Gastrocnemius medialis (tissue), 4 donors: ENCODE results near the gene ALG14.

Experiments used
- CTCF ChIP-seq, 5 experiments: fragments of 450-650 bp in 3 of 5; fragments of 200-600 bp in 2 of 5; sonication (generic) in 2 of 5; IDR thresholded peaks in 4 of 5; conservative IDR thresholded peaks in 1 of 5; 1 replicate in 4 of 5; 2 replicates in 1 of 5; pipeline ENCODE4 v1.5.1; 2016 to 2019; ENCODE audit warnings: antibody characterized with exemption in 5 of 5, mild to moderate bottlenecking in 3 of 5, moderate library complexity in 3 of 5
- POLR2A ChIP-seq, 2 donors: fragments of 450-650 bp; IDR thresholded peaks; one replicate each; pipeline ENCODE4 v1.6.1; 2017; ENCODE audit warnings: antibody characterized with exemption in 2 of 2, mild to moderate bottlenecking in 2 of 2, moderate library complexity in 2 of 2

DNA sequence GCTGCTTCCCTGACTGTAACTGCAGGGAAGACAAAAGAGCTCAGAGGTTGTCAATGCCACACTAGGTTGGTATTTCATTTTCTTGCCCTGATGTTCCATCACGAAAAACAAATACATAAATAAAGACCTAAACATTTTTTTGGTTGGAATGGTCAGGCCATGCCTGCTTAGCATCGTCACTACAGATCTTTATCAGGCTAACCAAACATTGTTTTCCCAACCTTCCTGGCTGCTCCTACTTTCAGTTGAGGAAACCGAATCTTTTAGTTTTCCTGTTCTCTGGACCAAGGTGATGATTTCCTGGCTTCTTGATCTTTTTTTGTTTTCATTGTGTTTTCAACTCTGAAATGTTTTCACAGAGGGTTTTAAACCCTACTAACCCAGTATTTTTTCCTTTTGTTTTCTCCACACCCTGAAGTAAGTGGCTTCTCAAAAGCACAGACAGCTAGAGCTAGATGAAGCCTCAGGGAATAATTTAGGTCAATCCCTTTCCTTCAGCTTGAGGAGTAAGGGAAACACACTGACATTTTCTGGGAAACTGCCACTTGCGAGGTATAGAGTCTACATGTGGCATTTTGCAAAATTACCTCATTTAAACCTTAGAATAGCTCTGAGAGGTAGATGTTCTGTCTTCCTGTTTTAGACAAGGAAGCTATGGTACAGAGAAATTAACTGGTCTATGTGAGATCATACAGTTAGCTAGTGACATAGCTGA lies 78.7 kb downstream of the ALG14 start:
- TF ChIP-seq CTCF (IDR thresholded peaks at IDR 0.05 in 4 of 5, conservative IDR thresholded peaks at IDR 0.05 in 1 of 5) (no peak), POLR2A (IDR thresholded peaks at IDR 0.05) (no peak)
